Liver (tissue), 9 donors: ENCODE data around the gene SNCA. TPM values are rescaled to one million over a fixed set of nuclear protein-coding genes. Genes with fewer than 3 reads are reported as not detected.

Experiments used
- DNase-seq: peaks from one replicate; pipeline ENCODE4 v3.0.0-alpha.2; 2017; ENCODE audit warnings: low spot score
- H3K27ac ChIP-seq, 2 donors: one replicate each; pipeline ENCODE4 v1.7.0; 2013; ENCODE audit warnings: inconsistent platforms in 2 of 2, low read length in 2 of 2, control low read depth in 1 of 2, low read depth in 1 of 2, mild to moderate bottlenecking in 1 of 2
- H3K27me3 ChIP-seq, 4 donors: one replicate each; pipeline versions ENCODE4 v1.6.1 to v1.7.0; 2013; ENCODE audit warnings: low read length in 3 of 4, inconsistent platforms in 1 of 4, mild to moderate bottlenecking in 1 of 4, moderate library complexity in 1 of 4; ENCODE audit not compliant: control insufficient read depth in 4 of 4, insufficient read depth in 4 of 4
- H3K36me3 ChIP-seq, 4 donors: one replicate each; pipeline versions ENCODE4 v1.6.1 to v1.7.0; 2013; ENCODE audit warnings: low read length in 3 of 4, mild to moderate bottlenecking in 3 of 4, low read depth in 1 of 4, moderate library complexity in 1 of 4; ENCODE audit not compliant: control insufficient read depth in 4 of 4, insufficient read depth in 3 of 4
- H3K4me1 ChIP-seq, 4 donors: one replicate each; pipeline versions ENCODE4 v1.6.1 to v1.7.0; 2013; ENCODE audit warnings: low read length in 3 of 4, mild to moderate bottlenecking in 3 of 4, moderate library complexity in 1 of 4; ENCODE audit not compliant: control insufficient read depth in 4 of 4, insufficient read depth in 4 of 4
- H3K4me3 ChIP-seq, 3 donors: one replicate each; pipeline versions ENCODE4 v1.6.1 to v1.7.0; 2013; ENCODE audit warnings: low read length in 3 of 3, control low read depth in 1 of 3, low read depth in 1 of 3, mild to moderate bottlenecking in 1 of 3
- H3K9ac ChIP-seq, 2 donors: one replicate each; pipeline ENCODE4 v1.7.0; 2013; ENCODE audit warnings: low read length in 2 of 2, mild to moderate bottlenecking in 2 of 2, moderate library complexity in 2 of 2, control low read depth in 1 of 2, low read depth in 1 of 2
- H3K9me3 ChIP-seq, 4 donors: one replicate each; pipeline versions ENCODE4 v1.6.1 to v1.7.0; 2013; ENCODE audit warnings: low read length in 3 of 4; ENCODE audit not compliant: control insufficient read depth in 4 of 4
- ATF3 ChIP-seq: IDR thresholded peaks from 2 replicates; pipeline ENCODE4 v1.6.1; 2016; ENCODE audit warnings: antibody characterized with exemption
- CTCF ChIP-seq: fragments of 150-350 bp; IDR thresholded peaks from 2 replicates; pipeline ENCODE4 v1.5.1; 2017; ENCODE audit warnings: improper control_type of control experiment, low read depth, low read length; ENCODE audit not compliant: missing input control
- EGR1 ChIP-seq, 2 donors: IDR thresholded peaks; 2 replicates each; pipeline ENCODE4 v1.6.1; 2016 to 2018; ENCODE audit warnings: antibody characterized with exemption in 2 of 2, low read depth in 2 of 2
- FOXA1 ChIP-seq: IDR thresholded peaks from 2 replicates; pipeline ENCODE4 v1.6.1; 2016; ENCODE audit warnings: antibody characterized with exemption
- FOXA2 ChIP-seq: IDR thresholded peaks from 2 replicates; pipeline ENCODE4 v1.6.1; 2016; ENCODE audit warnings: antibody characterized with exemption
- GABPA ChIP-seq, 2 donors: IDR thresholded peaks in 1 of 2; conservative IDR thresholded peaks in 1 of 2; 2 replicates each; pipeline ENCODE4 v1.6.1; 2016; ENCODE audit warnings: antibody characterized with exemption in 2 of 2, mild to moderate bottlenecking in 1 of 2, moderate library complexity in 1 of 2
- HNF4A ChIP-seq, 2 donors: conservative IDR thresholded peaks; 2 replicates each; pipeline ENCODE4 v1.6.1; 2016; ENCODE audit warnings: antibody characterized with exemption in 2 of 2, mild to moderate bottlenecking in 2 of 2
- HNF4G ChIP-seq: IDR thresholded peaks from 2 replicates; pipeline ENCODE4 v1.6.1; 2016; ENCODE audit warnings: antibody characterized with exemption
- JUND ChIP-seq, 2 donors: IDR thresholded peaks; 2 replicates each; pipeline ENCODE4 v1.6.1; 2016; ENCODE audit warnings: antibody characterized with exemption in 2 of 2
- NR2F2 ChIP-seq: IDR thresholded peaks from 2 replicates; pipeline ENCODE4 v1.6.1; 2016; ENCODE audit warnings: antibody characterized with exemption
- RAD21 ChIP-seq, 2 donors: IDR thresholded peaks; 2 replicates each; pipeline ENCODE4 v1.6.1; 2016; ENCODE audit warnings: antibody characterized with exemption in 2 of 2, mild to moderate bottlenecking in 2 of 2
- REST ChIP-seq: IDR thresholded peaks from 2 replicates; pipeline ENCODE4 v1.6.1; 2016; ENCODE audit warnings: antibody characterized with exemption, mild to moderate bottlenecking
- RXRA ChIP-seq, 2 donors: IDR thresholded peaks; 2 replicates each; pipeline ENCODE4 v1.6.1; 2017 to 2018; ENCODE audit warnings: antibody characterized with exemption in 2 of 2, mild to moderate bottlenecking in 1 of 2
- SP1 ChIP-seq: IDR thresholded peaks from 2 replicates; pipeline ENCODE4 v1.6.1; 2018; ENCODE audit warnings: antibody characterized with exemption, mild to moderate bottlenecking
- TAF1 ChIP-seq: conservative IDR thresholded peaks from 2 replicates; pipeline ENCODE4 v1.6.1; 2016; ENCODE audit warnings: antibody characterized with exemption, mild to moderate bottlenecking
- WGBS: extraction: QIAGEN DNeasy Blood & Tissue Kit; methylation state at CpG from one replicate; pipeline ENCODE4 v1.1.7; 2013; 5-methylcytosine and 5-hydroxymethylcytosine counted together
- polyA plus RNA-seq, 2 donors: library from polyadenylated mRNA; stranded (reverse) in 1 of 2; unstranded in 1 of 2; fragments of 200-250 nt in 1 of 2; fragments of >200 nt in 1 of 2; fragmentation: Nextera tagmentation in 1 of 2; extraction: Ambion mirVana in 1 of 2; gene quantifications; one replicate each; pipeline versions ENCODE4 v1.2.1 to v1.2.3, GENCODE V29; 2013 to 2015
- total RNA-seq, 2 donors: library from RNA; depleted of rRNA; stranded (reverse); fragments of >200 nt; gene quantifications; one replicate each; pipeline ENCODE4 v1.2.3, GENCODE V29; 2014
- TF ChIP-seq, protein P1 (sequence below): IDR thresholded peaks from 2 replicates; pipeline ENCODE4 v1.6.1; 2016; ENCODE audit warnings: antibody characterized with exemption
- TF ChIP-seq, protein P2 (sequence below): IDR thresholded peaks from 2 replicates; pipeline ENCODE4 v1.6.1; 2016; ENCODE audit warnings: antibody characterized with exemption
- donor health status: healthy.
- donor health status: healthy.
- donor health status: healthy.
- donor health status: healthy.
- donor health status: healthy.

SNCA gene
- total and polyA plus RNA-seq, 4 donors = 0.44 to 292 (median 0.70) TPM

DNA sequence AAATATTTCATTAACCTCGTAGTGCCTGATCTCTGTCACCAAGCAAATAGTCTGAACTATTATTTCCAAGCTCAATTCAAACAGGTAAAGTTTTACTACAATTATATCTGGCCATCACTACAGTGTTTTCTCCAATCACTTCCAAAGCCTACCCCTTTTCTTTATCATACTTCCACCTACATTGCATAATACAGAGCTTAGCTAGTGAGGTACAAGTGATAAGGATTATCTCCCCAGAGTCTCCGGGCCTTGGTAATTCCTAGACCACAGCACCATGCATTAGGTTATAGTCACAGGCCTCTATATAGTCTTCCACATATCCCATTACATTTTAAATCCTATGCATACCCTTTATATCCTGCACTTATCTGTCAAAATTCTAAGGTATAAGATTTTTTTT, 154.2 kb downstream of the SNCA start (continued):
- TF ChIP-seq ATF3 (no peak), REST (no peak)

DNA sequence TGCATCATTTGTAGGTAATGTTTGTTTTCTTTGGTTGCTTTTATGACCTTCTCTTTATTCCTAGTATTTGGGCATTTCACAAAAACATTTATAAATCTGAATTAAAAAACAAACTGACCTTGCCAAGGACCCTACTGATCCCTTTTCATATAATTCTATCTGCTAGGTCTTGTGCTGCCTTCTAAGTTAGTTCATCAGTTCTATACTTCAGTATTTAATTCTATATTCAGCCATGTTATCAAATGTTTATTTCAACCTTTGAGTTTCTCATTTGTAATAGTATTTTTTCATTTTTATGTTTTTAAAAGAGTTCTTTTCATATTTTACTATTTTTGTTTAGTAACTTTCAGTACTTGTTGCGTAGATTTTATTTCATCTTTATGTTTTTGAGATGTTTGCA, 155.3 kb downstream of the SNCA start:
- Histone ChIP-seq H3K9me3 (peaks cover 0 to 2% (median 0%) of the 10 kb centered on the region in 4 donors), H3K27me3 (no peaks in the 10 kb centered on the region), H3K9ac (no peak overlapping the region), H3K36me3 (no peaks in the 10 kb centered on the region), H3K4me1 (no peaks in the 10 kb centered on the region), H3K27ac (no peak overlapping the region), H3K4me3 (no peak overlapping the region)
- no peak for TF ChIP-seq HNF4G
- no peak for TF ChIP-seq GABPA (IDR thresholded peaks at IDR 0.05 in 1 of 2, conservative IDR thresholded peaks at IDR 0.05 in 1 of 2)
- TF ChIP-seq FOXA1 = no peak
- no peak for TF ChIP-seq CTCF
- TF ChIP-seq RAD21 (IDR thresholded peaks at IDR 0.05) = no peak
- TF ChIP-seq EGR1 (IDR thresholded peaks at IDR 0.05; ENCODE audit: low read depth in 2 of 2) = no peak
- no peak for TF ChIP-seq FOXA2
- no peak for TF ChIP-seq ATF3
- TF ChIP-seq REST = no peak
- TF ChIP-seq SP1 = no peak
- TF ChIP-seq JUND (IDR thresholded peaks at IDR 0.05) = no peak
- TF ChIP-seq RXRA (IDR thresholded peaks at IDR 0.05) = no peak
- no peak for TF ChIP-seq NR2F2
- TF ChIP-seq, protein P1, sequence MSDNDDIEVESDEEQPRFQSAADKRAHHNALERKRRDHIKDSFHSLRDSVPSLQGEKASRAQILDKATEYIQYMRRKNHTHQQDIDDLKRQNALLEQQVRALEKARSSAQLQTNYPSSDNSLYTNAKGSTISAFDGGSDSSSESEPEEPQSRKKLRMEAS = no peak
- TF ChIP-seq HNF4A (conservative IDR thresholded peaks at IDR 0.05) = no peak
- TF ChIP-seq TAF1 = no peak
- TF ChIP-seq, protein P2, sequence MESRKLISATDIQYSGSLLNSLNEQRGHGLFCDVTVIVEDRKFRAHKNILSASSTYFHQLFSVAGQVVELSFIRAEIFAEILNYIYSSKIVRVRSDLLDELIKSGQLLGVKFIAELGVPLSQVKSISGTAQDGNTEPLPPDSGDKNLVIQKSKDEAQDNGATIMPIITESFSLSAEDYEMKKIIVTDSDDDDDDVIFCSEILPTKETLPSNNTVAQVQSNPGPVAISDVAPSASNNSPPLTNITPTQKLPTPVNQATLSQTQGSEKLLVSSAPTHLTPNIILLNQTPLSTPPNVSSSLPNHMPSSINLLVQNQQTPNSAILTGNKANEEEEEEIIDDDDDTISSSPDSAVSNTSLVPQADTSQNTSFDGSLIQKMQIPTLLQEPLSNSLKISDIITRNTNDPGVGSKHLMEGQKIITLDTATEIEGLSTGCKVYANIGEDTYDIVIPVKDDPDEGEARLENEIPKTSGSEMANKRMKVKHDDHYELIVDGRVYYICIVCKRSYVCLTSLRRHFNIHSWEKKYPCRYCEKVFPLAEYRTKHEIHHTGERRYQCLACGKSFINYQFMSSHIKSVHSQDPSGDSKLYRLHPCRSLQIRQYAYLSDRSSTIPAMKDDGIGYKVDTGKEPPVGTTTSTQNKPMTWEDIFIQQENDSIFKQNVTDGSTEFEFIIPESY = no peak
- no peak for DNase-seq
- 79% methylated on average over 1 of the region's 1 CpG for WGBS
